ENCODE data around the gene DAD1.

DAD1 gene

DNA sequence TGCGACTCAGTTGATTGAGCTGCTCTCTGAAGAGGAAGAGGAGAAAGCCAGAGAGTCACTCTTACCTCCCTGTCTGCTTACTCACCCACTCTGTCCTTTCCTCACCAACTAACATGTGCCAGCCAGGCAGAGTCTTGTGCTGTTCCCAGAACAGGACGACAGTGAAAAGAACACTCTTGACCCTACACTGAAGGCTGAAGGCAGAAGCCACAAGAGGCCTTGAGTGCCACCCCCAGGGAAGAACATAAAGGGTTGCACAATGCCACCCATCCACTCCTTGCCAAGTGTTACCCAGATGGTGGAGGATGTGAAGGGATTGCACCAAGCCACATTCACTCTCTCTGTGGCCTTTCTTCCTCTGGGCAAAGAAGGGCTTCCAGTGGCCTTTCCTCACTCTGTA is 21.9 kb upstream of the DAD1 start:
- no peak overlapping the region for H3K4me3 ChIP-seq (ENCODE audit: low read depth, low read length)
- TF ChIP-seq CTCF (IDR thresholded peaks at IDR 0.05; ENCODE audit: low read depth, low read length, missing control alignments): no peak
- no peak for DNase-seq (ENCODE audit: low read depth)

- DNase-seq (ENCODE audit: low read depth): no peak
Observed at GRCh38 chr14:22607291-22607690, 18.3 kb upstream of the DAD1 start.

DNA sequence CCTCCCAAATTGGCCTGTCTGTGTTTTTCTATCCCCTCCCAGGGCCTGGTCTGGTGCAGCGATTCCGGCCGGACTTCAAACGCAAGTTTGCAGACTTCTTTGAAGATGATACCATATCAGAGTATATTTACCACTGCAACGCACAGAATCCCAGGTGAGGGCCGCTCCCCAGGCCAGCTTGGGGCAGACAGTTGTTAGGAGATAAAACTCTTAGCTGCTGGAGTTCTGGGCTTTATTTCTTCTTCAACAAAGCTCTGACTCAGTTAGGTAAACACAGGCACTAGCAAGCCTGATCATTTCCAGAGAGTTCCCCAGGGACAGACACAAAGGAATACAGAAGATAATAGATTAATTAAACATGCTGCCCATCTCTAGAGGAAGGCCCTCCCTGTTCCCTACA is 17.4 kb upstream of the DAD1 start:
- H3K4me3 ChIP-seq (ENCODE audit: low read depth, low read length): no peak overlapping the region
- no peak for DNase-seq (ENCODE audit: low read depth)
- no peak for TF ChIP-seq CTCF (IDR thresholded peaks at IDR 0.05; ENCODE audit: low read depth, low read length, missing control alignments)

More at GRCh38 chr14:22607291-22607690, 18.3 kb upstream of the DAD1 start:
- TF ChIP-seq CTCF (IDR thresholded peaks at IDR 0.05; ENCODE audit: low read depth, low read length, missing control alignments): no peak
- H3K4me3 ChIP-seq (ENCODE audit: low read depth, low read length): no peak overlapping the region

DNA sequence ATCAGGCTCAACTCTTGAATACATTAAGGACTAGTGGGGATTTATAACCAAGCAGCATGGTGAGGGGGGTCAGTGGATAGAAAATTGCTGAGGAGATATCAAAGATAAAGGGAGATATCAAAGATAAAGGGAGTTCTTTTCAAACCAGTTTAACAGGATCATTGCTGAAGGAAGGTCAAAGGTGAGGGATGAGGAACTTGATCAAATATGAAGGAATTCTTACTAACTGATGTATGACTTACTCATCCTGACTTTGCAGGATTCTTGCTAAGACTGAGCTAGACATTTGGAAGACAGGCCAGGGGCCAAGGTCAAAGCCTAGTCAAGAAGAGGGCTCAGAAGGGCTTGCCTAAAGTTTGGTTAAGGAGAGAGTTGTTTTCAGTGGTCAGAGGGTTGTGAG is 13.8 kb upstream of the DAD1 start:
- no peak for DNase-seq (ENCODE audit: low read depth)
- no peak overlapping the region for H3K4me3 ChIP-seq (ENCODE audit: low read depth, low read length)
- TF ChIP-seq CTCF (IDR thresholded peaks at IDR 0.05; ENCODE audit: low read depth, low read length, missing control alignments): no peak

DNA sequence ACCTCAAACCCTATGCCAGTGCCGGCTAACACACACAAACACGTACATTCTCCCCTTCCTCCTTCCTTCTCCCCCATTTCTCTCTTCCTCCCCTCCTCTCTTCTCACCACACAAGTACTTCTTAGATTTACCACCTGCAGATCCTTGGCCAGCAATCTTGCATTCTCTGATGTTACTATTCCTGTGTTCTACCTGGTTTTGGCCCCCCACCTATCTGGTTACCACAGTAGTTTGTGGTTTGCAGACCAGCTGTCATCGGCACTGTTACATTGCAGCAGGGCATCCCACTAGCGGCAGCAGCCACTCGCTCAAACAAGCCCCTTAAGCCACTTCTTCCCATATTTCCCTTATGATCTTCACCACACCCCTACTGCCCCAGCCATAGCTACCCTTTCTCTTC is 13.0 kb upstream of the DAD1 start:
- TF ChIP-seq CTCF (IDR thresholded peaks at IDR 0.05; ENCODE audit: low read depth, low read length, missing control alignments): no peak
- DNase-seq (ENCODE audit: low read depth): no peak
- H3K4me3 ChIP-seq (ENCODE audit: low read depth, low read length): no peak overlapping the region

DNA sequence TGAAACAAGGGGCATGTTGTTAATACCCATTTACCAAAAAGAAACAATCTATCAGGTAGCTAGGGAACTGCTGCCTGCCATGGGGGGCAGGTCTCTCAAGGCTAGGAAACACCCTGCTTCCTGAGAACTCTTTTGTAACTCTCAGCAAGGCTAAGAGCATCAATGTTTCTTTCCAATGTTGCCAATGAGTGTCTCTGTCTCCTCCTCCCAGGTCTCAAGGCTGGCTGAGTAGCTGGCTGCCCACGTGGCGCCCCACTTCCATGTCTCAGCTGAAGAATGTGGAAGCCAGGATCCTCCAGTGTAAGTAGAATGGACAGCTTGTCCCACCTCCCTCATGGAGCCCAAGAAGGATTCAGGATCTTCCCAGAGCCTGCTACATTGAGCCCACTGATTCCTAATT is 12.4 kb upstream of the DAD1 start:
- no peak overlapping the region for H3K4me3 ChIP-seq (ENCODE audit: low read depth, low read length)
- DNase-seq (ENCODE audit: low read depth): no peak
- TF ChIP-seq CTCF (IDR thresholded peaks at IDR 0.05; ENCODE audit: low read depth, low read length, missing control alignments): no peak

DNA sequence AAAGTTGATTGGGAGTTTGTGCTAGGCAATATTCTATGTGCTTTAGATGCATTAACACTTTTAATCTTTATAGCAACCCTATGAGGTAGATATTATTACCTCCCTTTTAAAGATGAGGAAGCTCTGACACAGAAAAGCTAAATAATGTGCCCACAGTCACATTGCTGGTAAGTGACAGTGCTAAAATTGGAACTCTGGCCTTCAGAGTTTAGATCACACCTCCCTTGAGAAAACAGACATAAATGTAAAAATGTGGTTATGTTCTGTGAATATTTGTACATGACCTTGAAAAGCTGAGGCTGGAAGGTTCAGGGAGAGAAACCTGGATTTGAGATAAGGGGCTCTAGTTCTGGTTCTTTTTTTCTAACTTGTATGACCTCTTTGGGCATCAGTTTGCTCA is 11.0 kb upstream of the DAD1 start:
- DNase-seq (ENCODE audit: low read depth): no peak
- no peak overlapping the region for H3K4me3 ChIP-seq (ENCODE audit: low read depth, low read length)
- TF ChIP-seq CTCF (IDR thresholded peaks at IDR 0.05; ENCODE audit: low read depth, low read length, missing control alignments): no peak

Measured in GM12864 (cell line).